GM10266 (cell line): Measurements from ENCODE around the gene EDDM13.
A peak's percentile ranks its signal among the peaks of the same experiment; 100 is the strongest.
"Not testable (repeated sequence)": the region's sequence is repeated elsewhere in the genome, so short reads cannot be mapped to it uniquely, and the experiment has no call there.

Source experiments
- DNase-seq: peaks from one replicate; pipeline ENCODE4 v3.0.0; 2012; ENCODE audit errors: extremely low spot score
- CTCF ChIP-seq: IDR thresholded peaks from 2 replicates; pipeline ENCODE4 v1.5.1; 2012; ENCODE audit warnings: mild to moderate bottlenecking, low read depth; ENCODE audit not compliant: control insufficient read depth, insufficient read depth; ENCODE audit errors: missing control alignments

The EDDM13 gene

DNA sequence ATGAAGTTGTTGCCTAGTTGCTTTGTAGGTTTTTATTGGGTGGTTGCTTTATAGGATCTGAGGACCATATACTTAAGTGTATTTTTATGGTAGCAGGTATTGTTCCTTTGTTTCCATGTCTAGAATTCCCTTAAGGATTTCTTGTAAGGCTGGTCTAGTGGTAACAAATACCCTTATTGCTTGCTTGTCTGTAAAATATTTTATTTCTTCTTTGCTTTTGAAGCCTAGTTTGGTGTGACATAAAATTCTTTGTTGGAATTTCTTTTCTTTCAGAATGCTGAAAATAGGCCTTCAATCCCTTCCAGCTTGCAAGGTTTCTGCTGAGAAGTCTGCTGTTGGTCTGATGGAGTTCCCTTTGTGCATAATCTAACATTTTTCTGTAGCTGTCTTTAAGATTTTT, 60.1 kb downstream of the EDDM13 start:
- TF ChIP-seq CTCF: no peak

DNA sequence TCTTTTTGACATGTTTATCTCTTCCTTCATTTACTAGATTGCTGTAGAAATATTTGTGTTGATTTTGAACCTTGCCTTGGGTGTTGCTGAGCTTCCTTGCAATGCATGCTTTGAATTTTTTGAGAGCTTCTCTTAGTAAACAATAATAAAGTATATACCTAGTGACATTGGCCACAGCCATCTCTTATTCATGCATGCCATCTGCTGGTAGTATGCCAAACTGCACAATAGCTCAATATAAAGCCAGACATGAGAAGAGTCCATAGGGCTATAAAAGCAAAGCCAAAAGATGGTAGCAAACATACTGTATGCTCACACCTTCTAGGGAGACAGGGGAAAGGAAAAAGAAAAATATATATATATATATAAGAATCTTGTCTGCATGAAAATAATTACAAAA, 61.0 kb downstream of the EDDM13 start:
- peak; percentile 58 for DNase-seq

More for the DNA sequence above, 60.1 kb downstream of the EDDM13 start:
- DNase-seq: no peak

DNA sequence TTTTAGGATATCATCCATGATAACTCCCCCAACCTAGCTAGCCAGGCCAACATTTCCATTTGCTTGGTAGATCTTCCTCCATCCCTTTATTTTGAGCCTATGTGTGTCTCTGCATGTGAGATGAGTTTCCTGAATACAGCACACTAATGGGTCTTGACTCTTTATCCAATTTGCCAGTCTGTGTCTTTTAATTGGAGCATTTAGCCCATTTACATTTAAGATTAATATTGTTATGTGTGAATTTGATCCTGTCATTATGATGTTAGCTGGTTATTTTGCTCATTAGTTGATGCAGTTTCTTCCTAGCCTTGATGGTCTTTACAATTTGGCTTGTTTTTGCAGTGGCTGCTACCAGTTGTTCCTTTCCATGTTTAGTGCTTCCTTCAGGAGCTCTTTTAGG, 62.8 kb downstream of the EDDM13 start:
- DNase-seq: not testable (repeated sequence)

More for the DNA sequence above, 61.0 kb downstream of the EDDM13 start:
- TF ChIP-seq CTCF: peak; percentile 86

GRCh38 chr19:56337077-56337476, 64.5 kb downstream of the EDDM13 start:
- not testable (repeated sequence) for DNase-seq

DNA sequence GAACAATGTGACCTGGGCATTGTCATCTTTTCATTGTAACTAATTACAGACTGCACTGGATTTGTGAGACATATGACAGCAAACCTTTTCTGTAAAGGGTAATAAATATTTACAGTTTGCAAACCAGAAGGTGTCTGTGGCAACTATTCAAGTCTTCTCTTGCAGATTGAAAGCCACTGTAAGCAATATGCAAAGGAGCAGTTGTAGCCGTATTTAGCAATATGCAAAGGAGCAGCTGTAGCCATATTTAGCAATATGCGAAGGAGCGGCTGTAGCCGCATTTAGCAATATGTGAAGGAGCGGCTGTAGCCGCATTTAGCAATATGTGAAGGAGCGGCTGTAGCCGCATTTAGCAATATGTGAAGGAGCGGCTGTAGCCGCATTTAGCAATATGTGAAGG, 66.5 kb downstream of the EDDM13 start:
- DNase-seq: not testable (repeated sequence)

GRCh38 chr19:56341948-56342347, 69.4 kb downstream of the EDDM13 start:
- no peak for DNase-seq
- TF ChIP-seq CTCF: no peak

- no peak for TF ChIP-seq CTCF
- no peak for DNase-seq
These were observed 74.7 kb downstream of the EDDM13 start for GRCh38 chr19:56347163-56347778.

DNA sequence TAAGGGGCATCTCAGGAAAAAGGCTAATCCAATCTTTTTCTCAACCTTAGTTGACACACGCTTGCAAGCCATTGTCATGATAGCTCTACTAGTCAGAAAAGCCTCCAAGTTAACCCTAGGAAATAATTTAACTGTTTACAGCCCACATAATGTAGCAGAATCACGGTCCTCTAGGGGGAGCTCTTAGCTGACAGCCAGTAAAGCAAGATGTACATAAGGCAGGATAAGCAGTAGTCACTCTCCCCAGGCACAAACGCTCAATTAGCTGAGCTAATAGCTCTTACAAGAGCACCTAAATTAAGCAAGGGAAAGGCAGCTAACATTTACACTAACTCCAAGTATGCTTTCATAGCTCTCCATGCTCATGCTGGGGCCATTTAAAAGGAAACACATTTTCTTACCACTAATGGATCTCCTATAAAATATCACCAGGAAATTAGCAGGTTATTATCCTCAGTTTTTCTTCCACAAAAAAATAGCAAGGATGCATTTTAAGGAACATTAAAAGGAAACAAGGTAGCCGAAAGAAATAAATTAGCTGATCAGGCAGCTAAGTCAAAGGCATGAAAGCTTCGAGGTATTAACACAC, 75.8 kb downstream of the EDDM13 start:
- no peak for DNase-seq
- TF ChIP-seq CTCF: peak; percentile 34

DNA sequence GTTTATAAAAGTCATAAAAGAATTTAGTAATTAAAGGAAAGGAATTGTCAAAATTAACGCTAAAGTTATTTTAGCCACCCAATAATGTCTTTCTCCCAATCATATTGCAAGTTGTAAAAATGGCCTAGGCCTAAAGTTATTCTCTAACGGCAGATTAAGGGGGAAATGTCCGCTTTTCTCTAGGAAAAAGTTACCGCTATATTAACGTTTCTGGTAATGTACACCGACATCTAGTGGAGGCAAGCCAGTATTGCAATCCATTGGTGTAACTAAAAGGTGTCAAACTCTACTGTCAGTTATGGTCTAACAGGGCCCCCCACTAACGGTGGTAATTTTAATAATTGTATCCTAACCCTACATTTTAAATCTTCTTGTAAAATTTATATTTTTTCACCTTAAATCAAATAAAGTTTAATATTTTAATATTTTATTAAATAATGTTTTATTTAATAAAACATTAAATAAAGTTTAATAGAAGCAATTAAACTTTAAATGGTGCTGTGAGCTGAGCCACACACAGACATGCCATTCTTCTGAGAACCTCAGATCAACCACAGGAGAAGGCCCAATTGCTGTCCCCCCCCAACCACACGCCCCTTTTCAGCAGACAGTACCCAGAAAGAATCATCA, 78.0 kb downstream of the EDDM13 start:
- DNase-seq: peak; percentile 33

More for the DNA sequence above, 78.0 kb downstream of the EDDM13 start:
- peak; percentile 66 for TF ChIP-seq CTCF
